K562 (cell line): ENCODE data around the gene GHITM. TPM values are rescaled to one million over a fixed set of nuclear protein-coding genes. Genes with fewer than 3 reads are reported as not detected.
A peak's percentile ranks its signal among the peaks of the same experiment; 100 is the strongest.

Experiments
- ATAC-seq: fragments of 200-7000 bp; cut with Tn5 transposase; 3 replicates; pipeline ENCODE4 v1.9.1; 2020; ENCODE audit warnings: moderate library complexity
- BruUV-seq: library from RNA; stranded (reverse); fragments of 400-500 nt; replicated peaks from 2 replicates; lab custom pipeline; 2021; lab: Mats Ljungman, UMichigan
- CTCF ChIA-PET: fragments of 300-600 bp; formaldehyde crosslinking; extraction: SDS; loops from one replicate; lab custom pipeline; 2021; ENCODE audit warnings: low intra/inter-chr PET ratio; lab: Yijun Ruan, JAX
- POLR2A ChIA-PET: fragments of 300-600, 350-650 bp; sonication (Branson Sonifier 250); formaldehyde crosslinking; extraction: SDS; loops from one replicate; lab custom pipeline; 2021; ENCODE audit warnings: antibody characterized with exemption, inconsistent platforms; lab: Yijun Ruan, JAX
- DNase-seq, 4 experiments: peaks; one replicate each; pipeline versions ENCODE4 v3.0.0 to v3.0.0-alpha.2; 2011 to 2018; ENCODE audit warnings: low spot score in 3 of 4, mixed read lengths in 3 of 4; ENCODE audit errors: extremely low read depth in 1 of 4
- FAIRE-seq: peaks from 2 replicates; lab custom pipeline; 2011; peaks lifted over from hg19 to GRCh38; lab: Jason Lieb, UNC
- H2AFZ ChIP-seq: 2 replicates; pipeline ENCODE4 v1.6.0; 2011; ENCODE audit warnings: low read depth, low read length, control low read depth, inconsistent platforms
- H3K27ac ChIP-seq: fragments of 200-600 bp; 3 replicates; pipeline ENCODE4 v1.8.0; 2011; ENCODE audit warnings: low read depth, mild to moderate bottlenecking, control low read depth, inconsistent platforms, low read length, moderate library complexity, mixed read lengths; ENCODE audit errors: extremely low read depth
- H3K27me3 ChIP-seq, 2 experiments: fragments of 300-600 bp in 1 of 2; 2 replicates in 1 of 2; 3 replicates in 1 of 2; pipeline versions ENCODE4 v1.6.0 to v1.8.0; 2011; ENCODE audit warnings: inconsistent platforms in 2 of 2, low read length in 2 of 2, mild to moderate bottlenecking in 1 of 2, mixed read lengths in 1 of 2, moderate library complexity in 1 of 2; ENCODE audit not compliant: control insufficient read depth in 2 of 2, insufficient read depth in 2 of 2
- H3K36me3 ChIP-seq: fragments of 300-600 bp; 3 replicates; pipeline ENCODE4 v1.8.0; 2011; ENCODE audit warnings: mild to moderate bottlenecking, low read length, inconsistent platforms; ENCODE audit not compliant: control insufficient read depth, insufficient read depth
- H3K4me1 ChIP-seq, 2 experiments: fragments of 200-600 bp in 1 of 2; replicated peaks in 1 of 2; 2 replicates in 1 of 2; 3 replicates in 1 of 2; pipeline versions ENCODE4 v1.5.1 to v1.8.0; 2011; ENCODE audit warnings: inconsistent platforms in 2 of 2, low read length in 2 of 2, mild to moderate bottlenecking in 1 of 2, mixed read lengths in 1 of 2, moderate library complexity in 1 of 2; ENCODE audit not compliant: control insufficient read depth in 2 of 2, insufficient read depth in 2 of 2
- H3K4me2 ChIP-seq: 2 replicates; pipeline ENCODE4 v1.6.1; 2011; ENCODE audit warnings: low read length, control low read depth, inconsistent platforms, mixed read lengths; ENCODE audit not compliant: insufficient read depth
- H3K4me3 ChIP-seq: fragments of 200-600 bp; sonication (generic), shearing (Covaris generic); 2 replicates; pipeline ENCODE4 v1.5.1; 2016; ENCODE audit warnings: control low read depth, inconsistent platforms
- H3K79me2 ChIP-seq: fragments of 200-600 bp; 3 replicates; pipeline ENCODE4 v1.8.0; 2011; ENCODE audit warnings: low read length, inconsistent platforms; ENCODE audit not compliant: control insufficient read depth, insufficient read depth
- H3K9ac ChIP-seq, 2 experiments: 2 replicates each; pipeline versions ENCODE4 v1.6.0 to v1.6.1; 2011; ENCODE audit warnings: low read depth in 2 of 2, low read length in 2 of 2, control low read depth in 1 of 2, inconsistent platforms in 1 of 2, mild to moderate bottlenecking in 1 of 2, mixed read lengths in 1 of 2; ENCODE audit not compliant: insufficient read depth in 1 of 2
- H3K9me1 ChIP-seq: one replicate; pipeline ENCODE4 v1.6.0; 2011; ENCODE audit warnings: inconsistent platforms, mild to moderate bottlenecking, low read length, moderate library complexity; ENCODE audit not compliant: control insufficient read depth, insufficient read depth
- H3K9me3 ChIP-seq: replicated peaks from 2 replicates; pipeline ENCODE4 v1.5.1; 2011; ENCODE audit warnings: low read depth, low read length, inconsistent platforms; ENCODE audit not compliant: control insufficient read depth, insufficient read depth
- H4K20me1 ChIP-seq: replicated peaks from 2 replicates; pipeline ENCODE4 v1.6.1; 2011; ENCODE audit warnings: low read length, inconsistent platforms, mixed read lengths; ENCODE audit not compliant: control insufficient read depth, insufficient read depth
- GABPA ChIP-seq: fragments of 200-800 bp; sonication (Bioruptor generic); conservative IDR thresholded peaks from 2 replicates; pipeline ENCODE4 v1.6.1; 2016; ENCODE audit warnings: low read depth, missing genetic modification characterization, missing compliant biosample characterization
- HMGN3 ChIP-seq: IDR thresholded peaks from 2 replicates; pipeline ENCODE4 v1.6.1; 2011; ENCODE audit warnings: borderline replicate concordance, low read depth, mild to moderate bottlenecking, mixed read lengths, low read length; ENCODE audit not compliant: insufficient read length; ENCODE audit errors: extremely low read depth
- NFIC ChIP-seq: fragments of 450-650 bp; IDR thresholded peaks from 2 replicates; pipeline ENCODE4 v1.6.1; 2017; ENCODE audit warnings: mild to moderate bottlenecking, inconsistent platforms
- RFX1 ChIP-seq: fragments of 450-650 bp; IDR thresholded peaks from 2 replicates; pipeline ENCODE4 v1.6.1; 2016; ENCODE audit warnings: mild to moderate bottlenecking, moderate library complexity
- SAFB2 ChIP-seq: fragments of 200-400 bp; formaldehyde crosslinking; IDR thresholded peaks from 2 replicates; pipeline ENCODE4 v1.6.1; 2018; ENCODE audit warnings: borderline replicate concordance, low read length, low read depth, moderate library complexity; ENCODE audit not compliant: severe bottlenecking
- SP1 ChIP-seq: sonication (generic); formaldehyde crosslinking; IDR thresholded peaks from 2 replicates; pipeline ENCODE4 v1.8.1; 2022; ENCODE audit warnings: mild to moderate bottlenecking, missing genetic modification reagents
- SRSF3 ChIP-seq: fragments of 200-400 bp; formaldehyde crosslinking; IDR thresholded peaks from 2 replicates; pipeline ENCODE4 v1.6.1; 2016; ENCODE audit warnings: mild to moderate bottlenecking, low read length, moderate library complexity; ENCODE audit not compliant: insufficient read depth
- SRSF9 ChIP-seq: fragments of 200-400 bp; formaldehyde crosslinking; IDR thresholded peaks from 2 replicates; pipeline ENCODE4 v1.6.1; 2017; ENCODE audit warnings: low read depth, low read length, borderline replicate concordance
- USF2 ChIP-seq: sonication (generic); formaldehyde crosslinking; IDR thresholded peaks from 2 replicates; pipeline ENCODE4 v1.5.0; 2020; ENCODE audit warnings: missing genetic modification reagents
- ZBTB33 ChIP-seq: sonication (generic); formaldehyde crosslinking; IDR thresholded peaks from 2 replicates; pipeline ENCODE4 v1.8.1; 2023; ENCODE audit warnings: mild to moderate bottlenecking, missing genetic modification reagents
- ZMIZ1 ChIP-seq, 2 experiments: fragments of 150-350 bp in 1 of 2; IDR thresholded peaks; 2 replicates each; pipeline ENCODE4 v1.6.1; 2012 to 2016; ENCODE audit warnings: low read depth in 2 of 2, low read length in 2 of 2, mild to moderate bottlenecking in 1 of 2, moderate library complexity in 1 of 2
- ZNF766 ChIP-seq: fragments of 200-800 bp; sonication (Bioruptor generic); conservative IDR thresholded peaks from 2 replicates; pipeline ENCODE4 v1.6.1; 2016; ENCODE audit warnings: missing genetic modification characterization, missing compliant biosample characterization
- WGBS: fragments of 100-300 bp; shearing (Covaris generic); methylation state at CpG from one replicate; pipeline ENCODE4 v1.1.6; 2016; ENCODE audit warnings: low coverage, mixed read lengths; ENCODE audit not compliant: insufficient coverage; ENCODE audit errors: missing lambda C conversion rate; 5-methylcytosine and 5-hydroxymethylcytosine counted together
- in situ Hi-C: fragments of 300-500 bp; cut with MboI; formaldehyde crosslinking; loops from 4 replicates; pipeline ENCODE4 v1.15.0; 2018; ENCODE audit warnings: inconsistent platforms, mixed read lengths
- intact Hi-C: fragments of 100-400 bp; cut with micrococcal nuclease; formaldehyde crosslinking; loops from 2 replicates; pipeline ENCODE4 v1.14.2; 2022
- polyA plus RNA-seq, 8 experiments: library from polyadenylated mRNA; depleted of rRNA in 4 of 8; stranded (reverse) in 5 of 8; unstranded in 3 of 8; fragments of >200 nt; fragmentation: Nextera tagmentation in 2 of 8; fragmentation: Illumina TruSeq in 1 of 8; extraction: Ambion mirVana in 2 of 8; extraction: Trizol in 1 of 8; gene quantifications; 2 replicates each; pipeline versions ENCODE4 v1.2.1 to v1.2.3, GENCODE V29; 2011 to 2014; ENCODE audit warnings: inconsistent platforms in 1 of 8, missing spikeins in 1 of 8
- total RNA-seq, 7 experiments: library from RNA; depleted of rRNA in 6 of 7; stranded (reverse); fragments of >200 nt in 6 of 7; fragmentation: Illumina TruSeq in 2 of 7; extraction: Trizol in 2 of 7; gene quantifications; 2 replicates each; pipeline versions ENCODE4 v1.2.1 to v1.2.3, GENCODE V29; 2011 to 2021; ENCODE audit warnings: low replicate concordance in 1 of 7

Gene GHITM
- total and polyA plus RNA-seq, 9 of the 15 experiments (the other 6 are each of a cell fraction or from before 2014, with no cell fraction given): 322 to 1,258 (median 386) TPM

- no peak overlapping the region; a peak in 1 of 4 replicates for H3K9ac ChIP-seq
- H2AFZ ChIP-seq: no peak overlapping the region
- ChIA-PET CTCF (no interaction called here), POLR2A (interaction anchor here (0.5 to 0.6 kb wide), 2 partner anchors 103 to 575 kb away, joined by 3 to 4 read pairs; no protein-coding TSS in a partner anchor)
- intact Hi-C loops (no loop called here), in situ Hi-C loops (no loop called here)
- H3K27ac ChIP-seq: no peak overlapping the region
- peak; percentile 34 for ATAC-seq
- H3K4me2 ChIP-seq: no peak overlapping the region
- 3% methylated on average over 4 of the region's 4 CpGs for WGBS
- no peak for DNase-seq
- H4K20me1 ChIP-seq: no peaks in the 10 kb centered on the region; the same call in 1 of the 2 replicates
- H3K9me3 ChIP-seq: no peaks in the 10 kb centered on the region
- no peaks in the 10 kb centered on the region; a peak in 1 of 5 replicates for H3K4me1 ChIP-seq
- TF ChIP-seq SP1 (CRISPR knock-in tag) (no peak), ZNF766 (CRISPR knock-in tag) (no peak), GABPA (tag) (no peak), SRSF3 (no peak), NFIC (no peak), ZBTB33 (CRISPR knock-in tag) (no peak), HMGN3 (no peak), SAFB2 (no peak), USF2 (CRISPR knock-in tag) (no peak), SRSF9 (no peak), RFX1 (no peak), ZMIZ1 (IDR thresholded peaks at IDR 0.05; ENCODE audit: low read depth in 2 of 2, low read length in 2 of 2) (no peak)
- H3K36me3 ChIP-seq: no peaks in the 10 kb centered on the region
- FAIRE-seq: no peak
- H3K9me1 ChIP-seq: no peaks in the 10 kb centered on the region
- BruUV-seq: no TSS peak
- H3K4me3 ChIP-seq: no peak overlapping the region
- no peaks in the 10 kb centered on the region for H3K79me2 ChIP-seq
- H3K27me3 ChIP-seq: peaks cover 26 to 34% of the 10 kb centered on the region in 2 experiments; a peak in 4 of 5 replicates
Observed at GRCh38 chr10:84176836-84177474, 37.6 kb downstream of the GHITM start.
